Thoracic aorta (tissue), 2 donors: ENCODE results near the gene LEAP2. TPM values are rescaled to one million over a fixed set of nuclear protein-coding genes. Genes with fewer than 3 reads are reported as not detected.

Source experiments
- ATAC-seq: fragments of 150-250 bp; one replicate; pipeline ENCODE4 v1.8.0; 2017; ENCODE audit warnings: low read depth; ENCODE audit not compliant: insufficient number of reproducible peaks, low FRiP score
- DNase-seq: peaks from one replicate; pipeline ENCODE4 v3.0.0-alpha.2; 2020; ENCODE audit warnings: low spot score
- H3K27ac ChIP-seq, 2 donors: fragments of 200-600 bp; sonication (generic); 1 replicate in 1 of 2; 2 replicates in 1 of 2; pipeline ENCODE4 v1.5.1; 2016; ENCODE audit warnings: mild to moderate bottlenecking in 2 of 2, moderate library complexity in 2 of 2
- H3K27me3 ChIP-seq: fragments of 200-600 bp; sonication (generic); replicated peaks from 2 replicates; pipeline ENCODE4 v1.6.0; 2016; ENCODE audit warnings: mild to moderate bottlenecking; ENCODE audit not compliant: insufficient read depth
- H3K36me3 ChIP-seq: fragments of 200-600 bp; sonication (generic); one replicate; pipeline ENCODE4 v1.5.1; 2016
- H3K4me1 ChIP-seq, 2 donors: fragments of 200-600 bp; sonication (generic); 1 replicate in 1 of 2; 2 replicates in 1 of 2; pipeline versions ENCODE4 v1.5.1 to v1.6.0; 2016; ENCODE audit warnings: low read depth in 2 of 2, mild to moderate bottlenecking in 1 of 2; ENCODE audit not compliant: control insufficient read depth in 1 of 2
- H3K4me3 ChIP-seq: fragments of 200-600 bp; sonication (generic); 2 replicates; pipeline ENCODE4 v1.5.1; 2016; ENCODE audit warnings: mild to moderate bottlenecking
- H3K9me3 ChIP-seq: fragments of 200-600 bp; sonication (generic); 2 replicates; pipeline ENCODE4 v1.5.1; 2016
- total RNA-seq, 2 donors: library from RNA; depleted of rRNA; stranded (reverse); fragments of >200 nt; gene quantifications; one replicate each; pipeline versions ENCODE4 v1.1.0 to v1.2.3, GENCODE V29; 2016
- TF ChIP-seq, protein P1 (sequence below): fragments of 200-600 bp; sonication (generic); IDR thresholded peaks from one replicate; pipeline ENCODE4 v1.5.1; 2019; ENCODE audit warnings: antibody characterized with exemption

The LEAP2 gene
- total RNA-seq, 2 donors from 2014 or later = 0.49 TPM; not detected in 1

GRCh38 chr5:132826424-132827082 is 46.9 kb upstream of the LEAP2 start:
- no peaks in the 10 kb centered on the region for H3K9me3 ChIP-seq
- H3K4me3 ChIP-seq = no peak overlapping the region
- TF ChIP-seq, protein P1, sequence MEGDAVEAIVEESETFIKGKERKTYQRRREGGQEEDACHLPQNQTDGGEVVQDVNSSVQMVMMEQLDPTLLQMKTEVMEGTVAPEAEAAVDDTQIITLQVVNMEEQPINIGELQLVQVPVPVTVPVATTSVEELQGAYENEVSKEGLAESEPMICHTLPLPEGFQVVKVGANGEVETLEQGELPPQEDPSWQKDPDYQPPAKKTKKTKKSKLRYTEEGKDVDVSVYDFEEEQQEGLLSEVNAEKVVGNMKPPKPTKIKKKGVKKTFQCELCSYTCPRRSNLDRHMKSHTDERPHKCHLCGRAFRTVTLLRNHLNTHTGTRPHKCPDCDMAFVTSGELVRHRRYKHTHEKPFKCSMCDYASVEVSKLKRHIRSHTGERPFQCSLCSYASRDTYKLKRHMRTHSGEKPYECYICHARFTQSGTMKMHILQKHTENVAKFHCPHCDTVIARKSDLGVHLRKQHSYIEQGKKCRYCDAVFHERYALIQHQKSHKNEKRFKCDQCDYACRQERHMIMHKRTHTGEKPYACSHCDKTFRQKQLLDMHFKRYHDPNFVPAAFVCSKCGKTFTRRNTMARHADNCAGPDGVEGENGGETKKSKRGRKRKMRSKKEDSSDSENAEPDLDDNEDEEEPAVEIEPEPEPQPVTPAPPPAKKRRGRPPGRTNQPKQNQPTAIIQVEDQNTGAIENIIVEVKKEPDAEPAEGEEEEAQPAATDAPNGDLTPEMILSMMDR = no peak
- DNase-seq = no peak
- H3K27ac ChIP-seq = no peak overlapping the region
- H3K4me1 ChIP-seq = peaks cover 0 to 24% of the 10 kb centered on the region in 2 donors
- no peaks in the 10 kb centered on the region for H3K27me3 ChIP-seq
- ATAC-seq = no peak
- H3K36me3 ChIP-seq = no peaks in the 10 kb centered on the region

DNA sequence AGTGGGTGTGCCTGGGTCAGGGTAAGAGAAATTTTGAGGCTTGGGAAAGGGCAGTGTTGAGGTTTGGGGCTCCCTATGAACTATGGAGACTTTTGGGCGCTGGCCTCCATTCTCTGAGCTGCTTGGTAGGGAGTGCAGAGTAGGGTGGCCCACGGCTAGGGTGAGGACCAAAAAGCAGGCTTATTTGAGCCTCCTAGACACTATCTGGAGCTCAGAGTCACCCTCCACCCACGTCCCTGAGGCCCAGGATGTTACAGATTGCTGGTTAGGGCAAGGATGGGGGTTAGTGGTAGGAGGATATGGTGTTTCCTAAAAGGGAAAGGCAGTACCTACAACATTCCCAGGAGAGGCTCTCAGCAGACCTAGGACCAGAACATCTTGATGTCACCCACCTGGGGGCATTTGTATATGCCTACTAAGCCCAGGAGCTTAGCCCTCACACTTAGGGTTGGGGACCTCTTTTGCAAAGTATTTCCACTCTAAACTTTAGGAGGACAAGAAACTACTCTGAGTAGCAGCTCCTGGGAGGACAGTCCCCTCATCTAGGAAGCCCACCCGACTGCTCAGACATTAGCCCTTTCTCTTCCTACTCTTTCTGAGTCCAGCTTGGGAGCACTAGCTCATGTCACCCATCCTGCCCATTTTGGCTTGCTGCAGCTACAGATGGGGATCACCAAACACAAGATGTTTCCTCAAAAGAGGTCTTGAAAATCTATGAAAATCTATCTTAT is 45.4 kb upstream of the LEAP2 start:
- no peak overlapping the region for H3K4me3 ChIP-seq
- H3K36me3 ChIP-seq = no peaks in the 10 kb centered on the region
- ATAC-seq (no peak), DNase-seq (no peak)
- H3K9me3 ChIP-seq = no peaks in the 10 kb centered on the region
- peaks cover 0 to 20% of the 10 kb centered on the region in 2 donors for H3K4me1 ChIP-seq
- TF ChIP-seq, protein P1 = no peak
- H3K27me3 ChIP-seq = no peaks in the 10 kb centered on the region
- no peak overlapping the region for H3K27ac ChIP-seq

DNA sequence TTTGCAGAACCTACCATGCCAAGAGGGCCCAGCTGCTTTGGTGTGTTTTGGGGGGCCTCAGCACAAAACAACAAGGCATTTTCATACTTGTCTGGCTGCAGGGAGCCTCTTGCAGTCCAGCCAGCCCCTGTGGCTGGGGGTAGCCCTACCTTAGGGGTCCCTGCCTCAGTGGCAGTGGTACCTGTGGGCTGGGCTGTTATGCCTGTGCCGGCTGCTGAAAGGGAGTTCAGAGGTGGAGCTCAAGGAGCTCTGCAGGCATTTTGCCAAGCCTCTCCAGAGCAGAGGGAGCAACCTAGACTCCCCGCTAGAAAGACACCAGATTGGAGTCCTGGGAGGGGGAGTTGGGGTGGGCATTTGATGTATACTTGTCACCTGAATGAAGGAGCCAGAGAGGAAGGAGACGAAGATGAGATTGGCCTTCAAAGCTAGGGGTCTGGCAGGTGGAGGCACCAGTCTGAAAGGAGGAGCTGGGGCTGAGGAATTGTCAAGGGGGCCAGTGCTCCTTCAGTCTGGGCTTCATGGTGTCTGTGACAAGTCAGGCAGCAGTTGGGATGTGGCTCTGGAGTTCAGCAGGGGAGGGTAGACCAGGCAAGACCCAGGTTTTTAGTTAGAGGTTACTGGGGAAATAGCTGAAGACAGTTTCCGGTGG is 44.5 kb upstream of the LEAP2 start:
- Histone ChIP-seq H3K36me3 (no peaks in the 10 kb centered on the region), H3K9me3 (no peaks in the 10 kb centered on the region), H3K27ac (no peak overlapping the region), H3K4me1 (peaks cover 0 to 13% of the 10 kb centered on the region in 2 donors), H3K4me3 (no peak overlapping the region), H3K27me3 (no peaks in the 10 kb centered on the region)
- no peak for ATAC-seq
- TF ChIP-seq, protein P1 = no peak
- DNase-seq = no peak

DNA sequence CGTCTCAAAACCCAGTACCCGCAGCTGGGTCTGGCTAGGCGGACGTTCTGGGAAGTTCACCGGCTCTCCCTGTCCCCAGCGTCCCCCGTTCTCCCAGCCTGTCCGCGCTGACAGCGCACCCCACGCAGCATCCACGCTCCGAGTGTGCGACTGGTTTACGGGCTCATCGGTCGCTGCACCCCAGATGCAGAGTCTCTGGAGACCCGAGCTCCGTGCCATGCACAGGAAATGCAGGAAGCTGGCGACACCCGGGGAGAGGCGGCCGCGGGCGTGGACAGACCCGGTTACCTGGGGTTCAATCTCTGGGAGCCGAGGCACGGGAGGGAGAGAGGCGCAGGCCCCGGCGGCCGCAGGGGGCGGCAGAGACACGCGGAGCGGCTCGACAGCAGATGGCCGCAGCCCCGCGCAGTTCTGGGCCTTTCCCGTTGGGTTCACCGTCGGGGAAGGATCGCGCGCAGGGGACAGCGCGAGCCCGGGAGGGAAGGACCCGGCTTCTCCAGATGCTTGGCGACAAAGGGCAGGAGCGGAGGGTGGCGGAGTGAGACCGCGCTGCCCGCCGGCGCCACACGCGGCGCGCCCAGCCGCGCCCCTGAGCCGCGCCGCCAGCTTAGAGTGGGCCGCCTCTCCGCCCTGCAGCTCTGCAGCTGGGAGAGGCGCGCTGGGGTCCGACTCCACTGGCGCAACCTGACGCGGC is 43.6 kb upstream of the LEAP2 start:
- DNase-seq = no peak
- peak; percentile 51 for ATAC-seq

More for the DNA sequence above, 43.6 kb upstream of the LEAP2 start:
- TF ChIP-seq, protein P1 = peak; percentile 85
- Histone ChIP-seq H3K9me3 (no peaks in the 10 kb centered on the region), H3K4me3 (peak overlapping the region; percentile 86), H3K27ac (no peak overlapping the region), H3K36me3 (no peaks in the 10 kb centered on the region), H3K27me3 (no peaks in the 10 kb centered on the region), H3K4me1 (peaks cover 0 to 13% of the 10 kb centered on the region in 2 donors)
